NCI-H2171 (cell line): ENCODE measurements around the gene PLXNB2.

ENCODE experiments used
- DNase-seq: peaks from one replicate; lab custom pipeline; 2025; lab: John Stamatoyannopoulos, UW

PLXNB2 gene

DNA sequence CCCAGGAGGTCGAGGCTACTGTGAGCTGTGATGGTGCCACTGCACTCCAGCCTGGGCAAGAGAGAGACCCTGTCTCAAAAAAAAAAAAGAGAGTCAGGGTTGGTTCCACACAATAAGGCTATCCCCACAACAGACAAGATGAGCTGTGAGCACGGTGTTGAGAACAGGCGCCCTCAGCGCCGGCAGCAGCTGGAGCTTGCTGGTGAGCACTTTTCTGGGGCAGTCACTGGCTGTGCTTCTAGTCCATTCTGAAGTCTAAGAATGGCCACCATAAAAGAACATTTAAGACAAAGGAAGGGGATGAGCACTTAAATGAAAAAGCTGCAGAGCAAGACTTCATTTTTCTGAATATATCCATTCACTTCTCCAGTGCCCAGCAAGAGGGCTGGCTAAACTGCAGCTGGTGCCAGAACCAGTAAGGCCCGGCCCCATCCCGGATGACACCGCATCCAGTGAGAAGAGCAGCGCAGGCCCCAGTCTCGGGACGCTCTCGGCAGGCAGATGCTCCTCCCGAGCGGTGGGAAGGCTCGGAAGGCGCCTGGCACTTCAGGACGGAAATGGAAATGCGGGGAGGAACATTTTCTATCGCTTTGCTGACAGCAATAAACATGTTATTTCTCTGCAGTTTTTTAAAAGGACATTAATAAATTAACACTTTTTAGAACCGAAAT is 74.8 kb downstream of the PLXNB2 start:
- DNase-seq: no peak

DNA sequence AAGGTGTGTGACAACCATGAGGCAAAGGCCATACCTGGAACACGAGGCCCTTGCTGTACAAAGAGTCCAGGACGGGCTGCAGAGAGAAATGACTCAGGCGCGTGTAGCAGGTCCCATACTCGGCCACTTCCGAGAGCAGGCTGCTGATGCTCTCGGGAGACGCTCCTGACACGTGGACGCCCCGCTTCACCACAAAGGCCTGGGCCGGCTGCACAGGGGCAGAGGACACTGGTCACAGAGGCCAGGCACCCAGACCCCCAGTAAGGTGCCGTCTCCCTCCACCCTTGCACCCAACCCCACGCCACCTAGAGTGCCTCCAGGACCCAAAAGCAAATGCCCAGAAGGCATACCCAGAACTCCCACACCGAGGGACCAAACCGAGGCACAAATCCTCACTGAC is 78.1 kb downstream of the PLXNB2 start:
- no peak for DNase-seq

DNA sequence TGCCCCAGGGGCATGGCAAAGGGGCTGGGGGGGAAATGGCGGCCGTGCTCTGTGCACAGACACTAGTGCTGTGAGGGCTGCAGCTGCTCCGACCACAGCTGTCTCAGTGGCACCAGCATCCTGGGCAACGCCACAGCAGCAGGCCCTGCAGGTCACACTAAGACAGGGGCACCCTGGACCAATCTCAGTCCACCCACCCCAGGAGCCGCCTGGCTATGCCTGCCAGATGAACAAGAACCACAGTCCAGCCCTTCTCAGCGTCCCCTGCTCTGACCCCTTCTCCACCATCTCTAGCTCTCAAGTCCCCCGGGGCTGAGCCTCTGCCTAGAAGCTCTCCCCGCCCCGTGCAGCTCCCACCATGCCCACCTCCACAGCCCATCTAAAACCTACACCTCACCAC is 79.1 kb downstream of the PLXNB2 start:
- no peak for DNase-seq

DNA sequence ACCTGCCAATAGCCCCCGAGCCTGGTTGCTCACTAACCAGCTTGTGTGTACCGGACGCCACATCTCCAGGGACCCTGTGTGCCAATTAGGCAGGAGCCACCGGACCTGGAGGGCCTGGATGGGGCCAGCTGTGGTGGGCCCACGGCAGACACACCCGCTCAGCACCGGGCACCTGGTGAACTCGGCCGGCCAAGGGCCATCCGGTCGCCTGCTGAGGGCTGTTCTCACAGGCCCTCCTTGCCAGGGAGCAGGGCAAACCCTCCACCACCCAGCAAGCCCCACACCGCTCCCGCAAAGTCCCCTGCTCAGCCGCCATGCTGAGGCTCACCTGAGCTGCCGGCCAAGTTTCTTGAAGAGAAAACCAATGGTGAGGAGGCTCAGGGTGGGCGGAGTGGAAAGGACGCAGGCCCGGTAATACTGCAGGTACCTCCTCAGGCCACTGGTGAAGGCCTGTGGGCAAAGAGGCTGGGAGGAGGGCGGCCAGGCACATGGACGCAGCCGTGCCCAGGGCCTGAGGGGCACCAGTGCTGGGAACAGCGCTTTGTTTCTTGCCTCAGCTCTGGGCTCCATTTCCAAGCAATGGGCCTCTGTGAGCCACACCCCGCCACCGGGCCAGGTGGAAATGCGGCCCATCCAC is 79.7 kb downstream of the PLXNB2 start:
- no peak for DNase-seq

DNA sequence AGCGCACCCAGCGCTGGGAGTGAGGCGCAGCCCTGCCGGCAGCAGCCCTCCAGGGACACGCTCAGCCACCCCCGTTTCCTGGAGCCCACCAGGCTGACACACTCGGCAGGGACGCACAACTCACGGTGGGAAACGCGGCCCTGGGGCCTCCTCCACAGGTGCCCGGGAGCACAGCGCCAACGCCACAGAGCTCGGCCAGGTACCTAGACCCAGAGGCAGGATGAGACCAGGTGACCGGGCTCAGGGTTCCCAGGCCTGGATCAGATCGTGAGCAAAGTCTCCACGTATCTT is 80.6 kb downstream of the PLXNB2 start:
- DNase-seq: no peak

DNA sequence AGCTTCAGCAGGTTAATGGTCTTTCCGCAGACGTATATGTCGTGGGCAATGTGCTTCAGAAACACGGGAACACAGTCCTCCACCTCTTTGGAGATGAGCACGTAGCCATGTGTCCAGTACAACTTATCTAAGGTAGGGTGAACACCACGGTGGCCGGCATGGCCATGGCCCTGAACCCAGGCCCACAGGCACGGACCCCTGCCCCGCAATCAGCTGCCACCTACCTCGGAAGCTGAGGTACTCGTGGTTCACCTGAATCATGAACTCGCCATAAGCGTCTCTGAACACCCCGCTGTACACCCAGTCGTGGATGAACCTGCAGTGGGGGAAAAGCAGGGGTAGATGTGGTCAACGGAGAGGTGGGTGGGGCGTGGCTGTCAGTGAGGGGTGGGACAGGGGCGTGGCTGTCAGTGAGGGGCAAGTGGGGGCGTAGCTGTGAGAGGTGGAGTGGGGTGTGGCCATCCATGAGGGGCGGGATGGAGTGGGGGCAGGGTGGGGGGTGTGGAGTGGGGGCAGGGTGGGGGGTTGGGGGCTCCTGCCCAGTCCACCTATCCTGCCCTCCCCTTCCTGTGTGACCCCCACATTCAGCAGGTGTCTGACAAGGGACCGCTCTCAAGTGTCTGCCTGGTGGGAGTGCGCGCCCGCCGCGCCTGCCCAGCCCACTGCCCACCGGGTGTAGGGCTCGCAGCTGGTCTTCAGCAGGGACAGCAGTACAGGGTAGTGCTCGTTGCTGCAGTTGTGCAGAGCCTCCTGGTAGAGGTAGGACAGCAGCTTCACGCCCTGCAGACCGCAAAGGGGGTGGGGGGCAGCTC is 81.2 kb downstream of the PLXNB2 start:
- no peak for DNase-seq

DNA sequence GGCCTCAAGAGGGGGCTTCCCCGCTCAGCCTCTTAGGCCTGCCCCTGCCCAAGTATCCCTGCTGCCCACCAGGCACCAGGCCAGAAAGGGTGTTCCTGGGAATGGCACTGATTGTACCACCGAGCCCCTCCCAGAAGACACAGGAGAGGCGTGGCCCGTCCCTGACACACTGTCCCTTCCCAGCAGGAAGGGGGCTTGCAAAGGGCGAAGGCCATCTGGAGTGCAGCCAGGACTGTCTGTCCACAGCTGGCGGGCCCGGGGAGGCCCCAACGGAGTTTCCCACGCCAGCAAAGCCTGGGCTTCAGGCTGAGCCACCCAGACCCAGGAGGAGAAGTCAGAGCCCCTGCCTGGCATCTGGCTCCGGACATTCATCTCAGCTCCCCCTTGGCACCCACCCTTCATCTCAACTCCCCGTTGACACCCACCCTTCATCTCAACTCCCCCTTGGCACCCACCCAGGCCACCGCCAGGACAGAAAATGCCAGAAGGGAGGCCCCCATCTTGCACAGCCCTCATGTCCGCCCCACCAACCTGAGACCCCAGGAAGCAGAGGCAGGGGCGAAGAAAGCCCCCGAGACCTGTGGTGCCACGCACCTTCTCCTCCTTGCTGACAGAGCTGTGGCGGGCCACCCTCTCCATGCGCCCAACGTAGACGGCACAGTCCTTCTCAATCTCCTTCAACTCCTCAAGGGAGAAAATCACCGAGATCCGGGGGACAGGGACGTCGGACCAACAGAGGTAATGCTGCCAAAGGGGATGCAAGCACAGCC is 82.1 kb downstream of the PLXNB2 start:
- DNase-seq: no peak
